Keratinocyte (primary cell): Measurements from ENCODE around the gene RFFL.

ENCODE experiments used
- CTCF ChIP-seq, 3 experiments: IDR thresholded peaks in 1 of 3; conservative IDR thresholded peaks in 1 of 3; optimal IDR thresholded peaks in 1 of 3; 2 replicates in 2 of 3; 3 replicates in 1 of 3; pipeline versions ENCODE3 to v1.5.1; 2011; ENCODE audit warnings: low read length in 3 of 3, mild to moderate bottlenecking in 3 of 3, moderate library complexity in 2 of 3, control low read depth in 1 of 3, inconsistent platforms in 1 of 3; ENCODE audit not compliant: insufficient read depth in 2 of 3; ENCODE audit errors: extremely low read depth in 1 of 3
- EZH2 ChIP-seq: IDR thresholded peaks from one replicate; pipeline ENCODE4 v1.6.1; 2012; ENCODE audit warnings: inconsistent platforms, mild to moderate bottlenecking, low read length, moderate library complexity

GRCh38 chr17:35081638-35082037 is 18.1 kb upstream of the RFFL start:
- TF ChIP-seq CTCF (optimal IDR thresholded peaks at IDR 0.05 in 1 of 3, IDR thresholded peaks at IDR 0.05 in 1 of 3, conservative IDR thresholded peaks at IDR 0.05 in 1 of 3; ENCODE audit: extremely low read depth in 1 of 3, insufficient read depth in 2 of 3, low read length in 3 of 3): no peak
- TF ChIP-seq EZH2: no peak
